Measurements from ENCODE around the gene SLC7A6OS. TPM values are rescaled to one million over a fixed set of nuclear protein-coding genes. Genes with fewer than 3 reads are reported as not detected.

The SLC7A6OS gene
- polyA plus RNA-seq, 4 donors: 19.5 to 26.4 (median 23.0) TPM

- DNase-seq (ENCODE audit: low read depth in 4 of 4, low spot score in 2 of 4): no peak
Measured at GRCh38 chr16:68345351-68345810, 34.6 kb upstream of the SLC7A6OS start.

- DNase-seq (ENCODE audit: low read depth in 4 of 4, low spot score in 2 of 4): no peak
Measured at GRCh38 chr16:68344252-68344651, 33.5 kb upstream of the SLC7A6OS start.

- DNase-seq (ENCODE audit: low read depth in 4 of 4, low spot score in 2 of 4): no peak
Measured at GRCh38 chr16:68343137-68343536, 32.4 kb upstream of the SLC7A6OS start.

- no peak for DNase-seq (ENCODE audit: low read depth in 4 of 4, low spot score in 2 of 4)
Measured at GRCh38 chr16:68342620-68343019, 31.9 kb upstream of the SLC7A6OS start.

GRCh38 chr16:68339214-68339613 lies 28.5 kb upstream of the SLC7A6OS start:
- DNase-seq (ENCODE audit: low read depth in 4 of 4, low spot score in 2 of 4): no peak

- DNase-seq (ENCODE audit: low read depth in 4 of 4, low spot score in 2 of 4): no peak
Measured at GRCh38 chr16:68338326-68339119, 27.8 kb upstream of the SLC7A6OS start.

DNA sequence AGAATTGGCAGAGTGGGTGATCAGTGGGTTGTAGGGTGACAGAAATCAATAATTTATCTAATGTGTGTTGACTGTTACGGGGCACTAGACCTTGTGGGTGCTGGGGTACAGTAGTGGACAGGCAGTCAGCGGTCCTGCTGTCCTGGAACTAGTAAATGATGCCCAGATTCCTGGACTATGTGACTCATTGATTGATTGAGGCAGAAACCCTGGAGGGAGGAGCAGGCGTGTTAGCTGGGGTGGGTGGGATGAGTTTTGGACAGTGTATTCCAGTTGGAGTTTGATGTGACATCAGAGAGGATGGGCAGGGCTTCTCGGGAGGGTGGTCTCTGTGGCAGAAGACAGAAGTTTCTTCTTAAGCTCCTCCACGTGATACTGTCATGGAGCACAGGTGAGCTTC lies 24.4 kb upstream of the SLC7A6OS start:
- DNase-seq (ENCODE audit: low read depth in 4 of 4, low spot score in 2 of 4): no peak

DNA sequence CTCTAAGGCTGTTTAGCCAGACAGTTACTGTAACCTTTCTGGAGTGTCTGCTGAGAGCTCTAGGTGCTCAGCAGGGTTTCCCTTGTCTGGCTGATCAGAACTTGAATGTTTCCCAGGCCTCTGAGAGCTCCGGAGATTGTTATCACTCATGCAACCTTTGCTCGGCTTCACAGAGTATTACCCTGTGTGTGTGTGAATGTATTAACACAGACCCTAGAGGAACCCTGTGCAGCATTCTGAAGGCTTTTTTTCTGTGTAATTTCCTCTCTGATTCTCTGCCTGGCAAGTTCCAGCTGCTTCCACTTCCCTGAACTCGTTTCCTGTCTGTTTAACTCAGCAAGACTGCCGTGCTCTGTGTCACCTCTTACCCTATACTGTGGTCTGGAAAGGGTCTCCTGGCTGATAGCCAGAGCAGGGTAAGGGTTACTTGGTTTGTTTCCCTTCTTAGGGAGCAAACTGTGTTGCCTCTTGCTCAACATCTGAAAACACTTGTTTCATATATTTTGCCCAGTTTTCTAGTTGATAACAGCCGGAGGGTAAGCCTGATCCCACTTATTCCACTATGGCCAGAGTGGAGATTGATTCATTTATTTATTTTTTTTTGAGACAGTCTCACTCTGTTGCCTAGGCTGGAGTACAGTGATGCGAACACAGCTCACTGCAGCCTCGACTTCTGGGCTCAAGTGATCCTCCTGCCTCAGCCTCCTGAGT lies 21.8 kb upstream of the SLC7A6OS start:
- peak in 1 of 4 donors; percentile 44 for DNase-seq (ENCODE audit: low read depth in 4 of 4, low spot score in 2 of 4)

DNA sequence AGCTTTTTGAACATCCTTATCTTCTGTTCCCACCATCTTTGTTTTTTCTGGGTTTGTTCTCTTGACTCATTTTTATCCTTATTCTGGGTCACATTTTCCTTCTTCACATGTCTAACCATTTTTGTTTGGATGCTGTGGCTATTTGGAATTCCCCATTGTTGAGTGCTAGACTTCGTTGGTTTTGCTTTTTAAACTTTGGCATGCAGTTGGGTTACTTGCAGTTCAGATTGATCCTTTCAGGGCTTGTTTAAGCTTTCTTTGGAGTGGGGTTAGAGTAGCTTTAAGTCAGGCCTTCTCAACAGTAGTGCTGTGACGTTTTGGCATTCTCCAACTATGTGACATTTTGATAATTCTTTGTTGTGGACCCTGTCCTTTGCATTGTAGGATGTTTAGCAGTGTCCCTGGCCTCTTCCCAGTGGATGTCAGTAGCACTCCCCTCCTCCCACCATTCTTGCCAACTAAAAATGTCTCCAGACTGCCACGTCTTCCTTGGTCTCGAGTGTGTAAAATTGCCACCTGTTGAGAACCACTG lies 21.2 kb upstream of the SLC7A6OS start:
- no peak for DNase-seq (ENCODE audit: low read depth in 4 of 4, low spot score in 2 of 4)

DNA sequence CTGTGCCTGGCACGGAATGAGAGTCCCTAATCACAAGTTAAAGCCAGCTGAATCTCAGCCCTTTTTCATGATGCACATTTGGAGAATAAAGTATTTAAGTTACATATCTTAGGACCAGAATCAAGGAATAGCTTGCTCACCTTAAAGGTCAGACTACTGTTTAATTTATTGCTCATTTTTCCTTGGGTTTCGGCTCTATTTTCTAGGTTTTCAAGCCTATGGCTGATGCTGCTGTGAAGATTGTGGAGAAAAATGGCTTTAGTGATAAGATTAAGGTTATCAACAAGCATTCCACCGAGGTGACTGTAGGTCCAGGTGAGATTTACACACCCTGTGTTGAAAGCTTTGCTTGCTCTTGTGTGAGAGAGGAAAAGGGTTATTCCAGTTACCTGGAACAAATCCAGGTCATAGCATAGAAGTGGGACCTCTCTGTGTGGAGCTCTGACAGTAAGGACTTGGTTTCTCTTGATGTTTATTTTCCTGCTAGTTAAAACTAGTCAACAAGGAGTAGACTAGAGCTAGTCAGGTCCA lies 18.2 kb upstream of the SLC7A6OS start:
- no peak for DNase-seq (ENCODE audit: low read depth in 4 of 4, low spot score in 2 of 4)

DNA sequence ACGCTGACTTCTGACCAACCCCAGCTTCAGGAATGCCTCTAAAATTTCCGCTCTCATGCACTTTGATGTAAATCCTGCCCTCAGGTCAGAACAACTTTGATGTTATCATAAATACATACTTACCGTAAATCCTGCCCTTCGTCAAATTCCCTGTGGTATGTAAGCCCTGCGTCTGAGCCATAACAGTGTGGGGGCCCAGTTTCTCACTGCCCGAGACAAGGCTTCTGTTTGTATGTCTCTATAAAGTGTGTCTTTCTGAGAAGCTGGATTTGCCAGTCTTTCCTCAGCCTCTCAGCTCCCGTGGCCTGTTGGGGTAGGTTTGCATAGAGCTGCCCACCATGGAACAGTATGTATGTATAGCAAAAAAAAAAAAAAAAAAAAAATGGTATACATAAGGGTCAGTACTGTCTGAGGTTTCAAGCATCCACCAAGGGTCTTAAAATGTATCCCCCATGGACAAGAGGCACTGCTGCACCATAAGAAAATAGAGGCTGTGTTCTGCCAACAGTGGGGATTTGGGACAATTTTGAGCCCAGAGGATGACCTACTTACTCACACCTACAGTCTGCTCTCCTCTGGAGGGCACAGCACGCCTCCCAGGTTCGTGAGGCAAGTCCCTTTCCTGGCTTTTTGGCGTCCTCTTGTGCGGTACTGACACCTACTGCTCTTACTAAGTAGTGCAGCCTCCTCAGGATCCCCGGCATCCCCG lies 17.6 kb upstream of the SLC7A6OS start:
- DNase-seq (ENCODE audit: low read depth in 4 of 4, low spot score in 2 of 4): peak in 2 of 4 donors; percentile 56 to 75

DNA sequence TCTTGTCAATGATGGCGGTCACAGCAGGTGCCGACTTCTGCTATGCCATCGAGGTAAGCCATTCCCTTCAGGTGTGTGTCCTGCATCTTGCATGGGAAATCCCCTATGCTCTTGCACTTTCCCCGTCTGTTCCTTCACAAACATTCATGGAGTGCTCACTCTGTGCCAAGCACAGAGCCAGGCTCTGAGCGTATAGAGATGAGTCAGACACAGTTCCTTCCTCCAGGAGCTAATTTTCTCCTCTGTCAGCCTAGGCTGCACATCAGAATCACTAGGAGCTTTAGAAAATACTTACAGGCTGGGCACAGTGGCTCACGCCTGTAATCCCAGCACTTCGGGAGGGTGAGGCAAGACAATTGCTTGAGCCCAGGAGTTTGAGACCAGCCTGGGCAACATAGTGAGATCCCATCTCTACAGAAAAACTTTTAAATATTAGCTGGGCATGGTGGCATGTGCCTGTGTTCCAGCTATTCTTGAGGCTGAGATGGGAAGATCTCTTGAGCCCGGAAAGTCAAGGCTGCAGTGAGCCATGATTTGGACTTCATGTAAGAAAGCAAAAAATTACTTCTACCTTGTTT lies 14.1 kb upstream of the SLC7A6OS start:
- DNase-seq (ENCODE audit: low read depth in 4 of 4, low spot score in 2 of 4): no peak

- DNase-seq (ENCODE audit: low read depth in 4 of 4, low spot score in 2 of 4): no peak
Measured at GRCh38 chr16:68324336-68324735, 13.6 kb upstream of the SLC7A6OS start.

GRCh38 chr16:68319185-68319908 lies 8.6 kb upstream of the SLC7A6OS start:
- DNase-seq (ENCODE audit: low read depth in 4 of 4, low spot score in 2 of 4): no peak

GRCh38 chr16:68313116-68313515 lies 2.4 kb upstream of the SLC7A6OS start:
- DNase-seq (ENCODE audit: low read depth in 4 of 4, low spot score in 2 of 4): no peak

DNA sequence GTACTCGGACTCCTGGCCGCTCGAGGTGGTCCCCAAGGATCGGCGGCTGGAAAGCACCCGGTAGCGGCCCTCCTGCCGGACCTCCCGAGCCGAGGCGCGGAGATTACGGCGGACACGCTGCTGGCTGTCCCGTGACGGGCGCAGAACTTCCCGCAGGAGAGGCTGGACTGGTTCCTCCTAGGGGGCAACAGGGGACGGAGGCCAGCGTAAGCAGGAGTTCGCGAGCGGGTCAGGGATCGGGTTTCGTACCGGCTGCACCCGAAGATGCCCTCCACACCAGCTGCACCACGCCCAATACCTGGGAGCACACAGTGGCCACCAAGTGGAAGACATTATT lies 341 bp downstream of the SLC7A6OS start:
- no peak for DNase-seq (ENCODE audit: low read depth in 4 of 4, low spot score in 2 of 4)

DNA sequence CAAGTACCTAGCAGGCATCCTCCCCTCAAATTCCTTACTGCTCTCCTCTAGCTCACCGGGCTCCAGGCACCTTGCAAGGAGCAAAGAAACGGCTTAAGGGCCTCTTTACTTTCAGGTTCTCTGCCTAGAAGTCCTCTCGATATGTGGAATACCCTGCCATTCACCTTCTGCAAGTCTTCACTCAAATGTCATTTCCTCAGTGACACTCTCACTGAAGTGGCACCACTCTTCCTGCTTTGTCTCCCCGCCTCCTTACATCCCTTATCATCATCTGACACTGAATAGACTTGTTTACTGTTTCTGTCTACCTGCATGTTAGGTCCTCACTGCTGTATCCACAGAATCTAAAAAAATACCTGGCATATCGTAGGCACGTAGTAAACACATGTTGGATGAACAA lies 947 bp downstream of the SLC7A6OS start:
- no peak for DNase-seq (ENCODE audit: low read depth in 4 of 4, low spot score in 2 of 4)

GRCh38 chr16:68306633-68307032 lies 4.1 kb downstream of the SLC7A6OS start:
- DNase-seq (ENCODE audit: low read depth in 4 of 4, low spot score in 2 of 4): no peak

DNA sequence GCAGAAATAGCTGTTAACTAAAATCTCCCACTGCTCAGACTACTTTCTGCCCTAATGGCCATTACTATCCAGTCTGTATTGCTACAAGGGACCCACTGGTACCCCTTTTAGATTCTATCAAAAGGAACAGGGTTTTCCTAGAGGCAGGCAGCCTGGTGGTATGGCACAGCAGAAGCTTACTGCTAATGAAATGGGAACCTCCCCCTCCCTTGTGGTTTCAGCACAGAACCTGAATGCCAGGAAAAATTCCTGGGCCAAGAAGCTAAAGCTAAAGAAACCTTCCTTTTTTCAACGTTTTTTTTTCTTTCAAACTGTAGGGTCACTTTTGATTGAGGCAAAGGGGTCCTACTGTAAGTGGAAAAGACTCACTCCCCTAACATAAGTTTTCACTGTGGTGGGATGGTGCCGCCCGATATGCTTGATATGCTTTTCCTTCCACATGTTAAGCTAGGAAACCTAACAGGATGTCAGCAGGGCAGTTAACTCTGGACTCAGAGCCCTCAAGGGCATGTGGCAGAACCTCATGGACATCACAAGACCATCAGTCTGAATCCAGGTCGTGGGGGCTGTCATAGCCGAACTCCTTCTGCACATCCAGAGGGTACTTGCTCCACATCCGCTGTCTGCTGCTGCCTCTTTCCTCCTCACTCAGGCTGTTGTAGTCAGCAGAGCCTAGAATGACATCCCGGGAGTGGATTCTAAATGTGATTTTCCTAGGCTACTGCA lies 9.8 kb downstream of the SLC7A6OS start:
- DNase-seq (ENCODE audit: low read depth in 4 of 4, low spot score in 2 of 4): no peak

Measured in left renal cortex interstitium (tissue), 4 donors.